Measurements from ENCODE around the gene RPS6KL1. TPM values are rescaled to one million over a fixed set of nuclear protein-coding genes. Genes with fewer than 3 reads are reported as not detected.

The RPS6KL1 gene
- total RNA-seq, 1 experiment from 2014 or later, result 17.9 TPM

DNA sequence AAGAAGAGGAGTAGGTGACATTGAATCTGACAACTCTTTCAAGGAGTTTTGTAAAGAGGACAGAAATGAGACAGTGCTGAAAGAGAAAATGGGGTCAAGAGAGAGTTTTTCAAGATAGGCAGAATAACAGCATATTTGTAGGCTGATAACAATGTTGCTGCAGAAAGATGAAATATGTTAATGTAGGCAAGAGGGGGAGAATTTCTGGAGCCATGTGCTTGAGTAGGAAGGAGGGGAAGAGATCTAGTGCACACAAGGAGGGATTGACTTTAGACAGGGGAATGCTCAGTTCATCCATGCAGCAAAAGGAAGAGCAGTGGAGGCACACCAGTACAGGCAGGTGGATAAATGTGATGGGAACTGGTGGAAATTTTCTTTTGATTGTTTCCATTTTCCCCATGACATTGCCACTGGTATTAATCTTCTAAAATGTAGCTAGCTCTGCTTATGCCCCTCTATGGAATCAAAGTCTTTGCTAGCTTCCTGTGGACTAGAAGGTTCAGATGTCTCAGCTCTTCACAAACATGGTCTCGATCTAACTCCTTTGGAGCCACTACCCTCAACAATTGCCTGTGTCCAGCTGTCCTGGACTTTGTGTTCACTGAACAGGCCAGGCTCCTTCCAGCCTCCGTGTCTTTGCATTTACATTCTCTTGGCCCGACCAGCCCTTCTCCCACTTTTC is 56.2 kb downstream of the RPS6KL1 start:
- no peak overlapping the region for H3K27ac ChIP-seq (ENCODE audit: low read length)
- no peaks in the 10 kb centered on the region for H4K20me1 ChIP-seq (ENCODE audit: low read length)
- intact Hi-C loops (cut with micrococcal nuclease), result no loop called here
- ATAC-seq (no peak), DNase-seq (no peak)
- ChIA-PET POLR2A (ENCODE audit: unreplicated experiment) (no interaction called here), CTCF (no interaction called here)
- no peak overlapping the region for H3K4me3 ChIP-seq (ENCODE audit: low read length)
- no TSS peak for BruUV-seq (replicated peaks)
- H3K79me2 ChIP-seq (ENCODE audit: low read length), result no peaks in the 10 kb centered on the region
- no peaks in the 10 kb centered on the region for H3K9me2 ChIP-seq (replicated peaks; ENCODE audit: low read length)
- no peak overlapping the region for H3K4me2 ChIP-seq (ENCODE audit: low read length)
- no peak overlapping the region for H3K9ac ChIP-seq (ENCODE audit: low read length)
- peaks cover 11% of the 10 kb centered on the region for H3K27me3 ChIP-seq (ENCODE audit: low read length)
- no peaks in the 10 kb centered on the region for H3F3A ChIP-seq (ENCODE audit: low read length, unreplicated experiment)
- H3K36me3 ChIP-seq (ENCODE audit: low read depth, low read length), result no peaks in the 10 kb centered on the region
- no peaks in the 10 kb centered on the region for H3K4me1 ChIP-seq (ENCODE audit: insufficient read depth, low read length)
- H3K9me3 ChIP-seq (ENCODE audit: low read length), result no peaks in the 10 kb centered on the region
- H2AFZ ChIP-seq (ENCODE audit: low read length), result no peak overlapping the region
- TF ChIP-seq EZH2phosphoT487 (IDR thresholded peaks at IDR 0.05; ENCODE audit: borderline replicate concordance, low read length), result no peak
- no peak for TF ChIP-seq EZH2 (IDR thresholded peaks at IDR 0.05; ENCODE audit: low read length, unreplicated experiment)
- TF ChIP-seq, protein P1, sequence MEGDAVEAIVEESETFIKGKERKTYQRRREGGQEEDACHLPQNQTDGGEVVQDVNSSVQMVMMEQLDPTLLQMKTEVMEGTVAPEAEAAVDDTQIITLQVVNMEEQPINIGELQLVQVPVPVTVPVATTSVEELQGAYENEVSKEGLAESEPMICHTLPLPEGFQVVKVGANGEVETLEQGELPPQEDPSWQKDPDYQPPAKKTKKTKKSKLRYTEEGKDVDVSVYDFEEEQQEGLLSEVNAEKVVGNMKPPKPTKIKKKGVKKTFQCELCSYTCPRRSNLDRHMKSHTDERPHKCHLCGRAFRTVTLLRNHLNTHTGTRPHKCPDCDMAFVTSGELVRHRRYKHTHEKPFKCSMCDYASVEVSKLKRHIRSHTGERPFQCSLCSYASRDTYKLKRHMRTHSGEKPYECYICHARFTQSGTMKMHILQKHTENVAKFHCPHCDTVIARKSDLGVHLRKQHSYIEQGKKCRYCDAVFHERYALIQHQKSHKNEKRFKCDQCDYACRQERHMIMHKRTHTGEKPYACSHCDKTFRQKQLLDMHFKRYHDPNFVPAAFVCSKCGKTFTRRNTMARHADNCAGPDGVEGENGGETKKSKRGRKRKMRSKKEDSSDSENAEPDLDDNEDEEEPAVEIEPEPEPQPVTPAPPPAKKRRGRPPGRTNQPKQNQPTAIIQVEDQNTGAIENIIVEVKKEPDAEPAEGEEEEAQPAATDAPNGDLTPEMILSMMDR (conservative IDR thresholded peaks at IDR 0.05; ENCODE audit: low read depth, low read length), result no peak

DNA sequence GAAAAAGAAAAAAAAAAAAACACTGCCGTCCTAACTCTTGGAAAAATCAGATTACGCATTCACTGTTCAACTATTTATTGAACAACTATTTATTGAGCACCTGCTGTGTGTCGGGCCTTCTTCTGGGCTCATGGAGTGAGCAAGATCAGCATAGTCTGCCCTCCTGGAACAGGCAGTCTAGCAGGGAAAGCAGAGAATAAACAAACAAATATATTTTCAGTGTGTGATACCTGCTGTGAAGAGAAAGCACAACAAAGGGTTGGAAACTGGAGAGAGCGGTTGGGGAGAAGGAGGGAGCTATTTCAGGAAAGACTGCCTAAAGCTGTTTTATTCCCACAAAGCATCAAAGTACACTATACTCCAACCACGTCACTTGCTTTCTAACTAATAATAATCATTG is 57.9 kb downstream of the RPS6KL1 start:
- Histone ChIP-seq H3K4me1 (ENCODE audit: insufficient read depth, low read length) (no peaks in the 10 kb centered on the region), H3K4me3 (ENCODE audit: low read length) (no peak overlapping the region), H3K4me2 (ENCODE audit: low read length) (no peak overlapping the region), H2AFZ (ENCODE audit: low read length) (no peak overlapping the region), H3K27ac (ENCODE audit: low read length) (no peak overlapping the region), H4K20me1 (ENCODE audit: low read length) (no peaks in the 10 kb centered on the region), H3K36me3 (ENCODE audit: low read depth, low read length) (no peaks in the 10 kb centered on the region), H3K9ac (ENCODE audit: low read length) (no peak overlapping the region), H3K79me2 (ENCODE audit: low read length) (no peaks in the 10 kb centered on the region), H3F3A (ENCODE audit: low read length, unreplicated experiment) (no peaks in the 10 kb centered on the region), H3K27me3 (ENCODE audit: low read length) (peaks cover 11% of the 10 kb centered on the region), H3K9me2 (replicated peaks; ENCODE audit: low read length) (no peaks in the 10 kb centered on the region), H3K9me3 (ENCODE audit: low read length) (no peaks in the 10 kb centered on the region)
- TF ChIP-seq, protein P1 (conservative IDR thresholded peaks at IDR 0.05; ENCODE audit: low read depth, low read length), result no peak
- no peak for TF ChIP-seq EZH2 (IDR thresholded peaks at IDR 0.05; ENCODE audit: low read length, unreplicated experiment)
- intact Hi-C loops (cut with micrococcal nuclease), result no loop called here
- ChIA-PET CTCF (no interaction called here), POLR2A (ENCODE audit: unreplicated experiment) (no interaction called here)
- DNase-seq (no peak), ATAC-seq (no peak)
- BruUV-seq (replicated peaks), result no TSS peak

DNA sequence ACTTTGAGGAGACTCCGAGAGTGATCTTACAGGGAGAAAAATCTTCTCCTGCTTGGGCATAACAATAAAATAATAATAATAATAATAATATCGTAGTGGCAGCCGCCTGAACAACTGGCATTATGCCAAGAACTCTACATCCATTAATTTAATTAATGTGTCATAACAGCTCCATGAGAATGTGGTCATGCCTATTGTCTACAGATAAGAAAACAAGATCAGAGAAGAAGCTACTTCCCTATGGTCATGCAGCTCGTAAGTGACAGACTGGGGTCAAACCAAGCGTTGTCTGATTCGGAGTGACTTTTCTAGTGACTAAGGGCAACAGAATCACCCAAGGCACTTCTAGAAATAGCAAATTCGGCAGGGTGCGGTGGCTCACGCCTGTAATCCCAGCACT is 58.9 kb downstream of the RPS6KL1 start:
- ATAC-seq (no peak), DNase-seq (peak; percentile 23)
- H3K4me2 ChIP-seq (ENCODE audit: low read length), result no peak overlapping the region
- H4K20me1 ChIP-seq (ENCODE audit: low read length), result no peaks in the 10 kb centered on the region
- H3K79me2 ChIP-seq (ENCODE audit: low read length), result no peaks in the 10 kb centered on the region
- no peaks in the 10 kb centered on the region for H3K9me3 ChIP-seq (ENCODE audit: low read length)
- no peak overlapping the region for H2AFZ ChIP-seq (ENCODE audit: low read length)
- H3K27me3 ChIP-seq (ENCODE audit: low read length), result peaks cover 6% of the 10 kb centered on the region
- no peaks in the 10 kb centered on the region for H3K4me1 ChIP-seq (ENCODE audit: insufficient read depth, low read length)
- H3F3A ChIP-seq (ENCODE audit: low read length, unreplicated experiment), result no peaks in the 10 kb centered on the region
- intact Hi-C loops (cut with micrococcal nuclease), result no loop called here
- no peak overlapping the region for H3K27ac ChIP-seq (ENCODE audit: low read length)
- no peaks in the 10 kb centered on the region for H3K9me2 ChIP-seq (replicated peaks; ENCODE audit: low read length)
- no peak overlapping the region for H3K4me3 ChIP-seq (ENCODE audit: low read length)
- no peaks in the 10 kb centered on the region for H3K36me3 ChIP-seq (ENCODE audit: low read depth, low read length)
- no peak overlapping the region for H3K9ac ChIP-seq (ENCODE audit: low read length)
- TF ChIP-seq, protein P1 (conservative IDR thresholded peaks at IDR 0.05; ENCODE audit: low read depth, low read length), result no peak
- TF ChIP-seq EZH2 (IDR thresholded peaks at IDR 0.05; ENCODE audit: low read length, unreplicated experiment) (no peak), EZH2phosphoT487 (IDR thresholded peaks at IDR 0.05; ENCODE audit: borderline replicate concordance, low read length) (no peak)
- ChIA-PET CTCF (interaction anchor here (1.3 kb wide), 1 partner anchor 41 kb away, joined by 3 read pairs; no protein-coding TSS in a partner anchor), POLR2A (ENCODE audit: unreplicated experiment) (interaction anchor here (0.7 kb wide), 1 partner anchor 42 kb away, joined by 4 read pairs; no protein-coding TSS in a partner anchor)
- no TSS peak for BruUV-seq (replicated peaks)
